ENCODE data around the gene HKDC1.
A peak's percentile ranks its signal among the peaks of the same experiment; 100 is the strongest.

Gene HKDC1

DNA sequence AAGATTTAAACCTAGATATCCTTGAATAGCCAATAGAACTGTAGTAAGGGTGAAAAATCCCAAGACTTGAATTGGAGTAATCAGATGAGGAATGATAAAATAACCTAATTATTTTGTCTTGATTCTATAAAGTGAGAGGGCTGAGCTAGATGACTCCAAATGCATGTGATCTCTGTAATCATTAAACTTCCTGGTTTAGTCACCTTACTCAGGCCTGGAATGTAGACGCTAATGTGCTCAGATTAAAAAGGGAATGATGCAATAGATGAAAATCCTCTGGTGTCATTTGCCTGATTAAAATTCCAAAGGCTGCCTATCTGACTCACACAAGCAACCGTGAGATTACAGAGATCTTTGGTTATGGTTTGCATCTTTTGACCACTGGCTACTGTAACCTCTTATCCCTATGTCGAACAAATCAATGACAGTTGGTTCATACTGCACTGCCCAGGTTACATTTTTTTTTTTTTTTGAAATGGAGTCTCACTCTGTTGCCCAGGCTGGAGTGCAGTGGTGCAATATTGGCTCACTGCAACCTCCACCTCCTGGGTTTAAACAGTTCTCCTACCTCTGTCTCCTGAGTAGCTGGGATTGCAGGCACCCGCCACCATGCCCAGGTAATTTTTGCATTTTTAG, 2.9 kb upstream of the HKDC1 start:
- no peak for DNase-seq

DNA sequence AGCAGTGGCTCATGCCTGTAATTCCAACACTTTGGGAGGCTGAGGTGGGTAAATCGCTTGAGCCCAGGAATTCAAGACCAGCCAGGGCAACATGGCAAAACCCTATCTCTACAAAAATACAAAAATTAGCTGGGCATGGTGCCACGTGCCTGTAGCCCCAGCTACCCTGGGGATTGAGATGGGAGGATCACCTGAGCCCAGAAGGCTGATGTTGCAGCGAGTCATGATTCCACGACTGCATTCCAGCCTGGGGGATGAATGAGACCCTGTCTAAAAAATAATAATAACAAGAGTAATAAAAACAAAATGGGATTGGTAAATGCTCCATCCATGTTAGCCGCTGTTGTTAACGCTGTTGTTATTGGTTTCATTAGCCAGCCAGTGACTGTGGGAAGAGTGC, 1.3 kb upstream of the HKDC1 start:
- no peak for DNase-seq

- no peak for DNase-seq
Observed at GRCh38 chr10:69220507-69220906, 375 bp downstream of the HKDC1 start.

DNA sequence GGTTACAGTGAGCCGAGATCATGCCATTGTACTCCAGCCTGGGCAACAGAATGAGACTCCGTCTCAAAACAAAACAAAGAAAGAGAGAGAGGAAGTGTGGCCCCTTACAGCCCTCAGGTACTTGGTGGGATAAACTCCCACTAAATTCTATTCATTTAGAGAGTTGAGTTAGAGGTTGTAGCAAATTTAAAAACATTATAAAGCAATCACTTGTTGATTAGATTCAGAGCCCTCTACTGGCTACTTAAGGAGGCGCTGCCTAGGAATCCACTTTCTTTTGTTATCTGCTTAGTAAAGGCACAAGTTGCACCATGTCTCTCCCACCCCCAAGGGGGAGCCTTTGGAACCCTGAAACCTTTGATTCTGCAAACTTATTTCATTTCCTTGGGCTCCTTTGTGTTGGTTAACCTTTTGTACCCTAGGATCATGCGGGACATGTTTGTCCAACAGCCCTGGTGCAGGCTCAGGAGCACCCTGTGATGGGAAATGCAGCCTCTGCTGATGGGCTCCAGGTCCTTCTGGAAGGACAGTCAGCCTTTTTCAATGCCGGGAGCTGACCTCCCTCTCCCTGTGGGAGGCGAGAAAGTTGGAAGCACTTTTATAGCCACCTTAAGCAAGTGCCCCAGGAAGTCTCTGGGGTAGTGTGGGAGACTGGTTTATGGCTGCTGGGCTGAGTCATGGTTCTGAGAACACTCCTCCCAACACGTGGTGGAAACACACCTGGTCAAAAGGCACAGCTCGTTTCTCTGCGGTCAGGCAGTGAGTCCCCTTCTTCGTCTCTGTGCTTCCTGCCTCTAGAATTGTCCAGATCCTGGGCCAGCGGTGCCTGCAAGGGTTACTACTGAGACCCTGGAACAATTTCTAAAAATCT, 2.3 kb downstream of the HKDC1 start:
- DNase-seq: peak; percentile 16

DNA sequence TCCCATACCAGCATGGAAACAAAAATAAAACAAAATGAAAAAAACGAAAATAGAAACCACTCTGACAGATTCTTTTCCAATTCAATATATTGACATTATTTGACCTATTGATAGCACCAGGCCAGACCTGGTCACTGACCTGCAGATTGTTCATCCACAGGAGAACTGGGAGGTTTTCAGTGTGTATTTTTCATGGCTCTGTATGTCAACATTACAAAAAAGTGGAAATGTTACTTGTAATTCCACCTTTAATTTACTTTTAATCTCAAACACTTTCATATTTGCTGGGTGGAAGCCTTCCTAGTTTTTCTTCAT, 2.9 kb downstream of the HKDC1 start:
- no peak for DNase-seq

DNA sequence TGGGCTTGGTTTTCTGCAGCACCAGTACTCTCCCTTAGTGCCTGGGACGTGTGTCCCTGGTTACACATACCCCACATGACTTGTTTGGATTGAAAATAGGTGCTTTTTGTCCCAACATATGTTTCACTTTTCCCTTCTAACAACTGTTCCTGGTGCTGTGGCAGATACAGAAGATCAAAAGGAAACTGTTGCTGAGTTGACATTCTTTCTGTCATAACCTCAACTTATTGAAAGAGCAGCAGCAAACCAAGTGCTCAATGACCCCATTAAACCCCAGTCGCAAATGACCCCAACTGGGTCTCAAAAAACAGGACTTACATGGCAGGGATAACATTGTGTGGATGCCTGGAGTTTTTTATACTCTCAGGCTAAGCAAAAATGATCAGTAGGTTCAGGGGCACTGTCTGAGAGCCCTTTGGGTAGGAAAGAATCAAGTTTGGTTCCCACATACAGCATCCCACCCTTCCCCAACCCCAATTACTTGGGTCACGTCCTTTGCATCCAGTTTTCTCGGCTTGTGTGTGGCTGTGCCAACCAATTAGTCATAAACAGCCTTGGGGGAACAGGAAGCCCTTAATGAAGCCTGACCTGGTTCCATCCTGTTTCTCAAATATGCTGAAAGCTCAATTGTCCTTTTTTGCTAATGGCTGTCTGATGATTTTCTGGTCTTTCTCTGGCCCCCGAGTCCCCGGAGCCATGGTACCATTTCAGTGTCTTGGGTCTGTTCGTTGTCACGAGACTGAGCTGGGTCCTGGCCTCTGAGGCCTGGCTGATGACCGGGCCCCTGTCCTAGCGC, 4.9 kb downstream of the HKDC1 start:
- DNase-seq: no peak

DNA sequence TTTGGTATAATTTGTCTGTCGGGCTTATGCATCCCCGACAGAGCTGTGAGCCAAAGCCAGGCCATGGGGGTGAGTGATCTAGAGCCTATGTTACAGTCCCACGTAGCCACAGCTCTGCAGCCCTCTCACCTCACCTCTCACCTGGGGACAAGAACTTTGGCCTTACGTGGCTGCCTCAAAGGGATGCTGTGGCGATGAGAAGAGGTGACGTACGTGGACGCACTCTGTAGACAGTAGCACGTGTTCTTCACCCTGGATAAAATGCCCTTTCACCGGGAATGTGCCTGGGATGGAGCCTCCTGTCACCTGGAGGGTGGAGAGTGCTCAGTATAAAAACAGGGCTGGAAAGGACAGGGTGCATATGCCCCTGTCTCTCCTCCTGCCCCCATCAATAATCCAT, 5.5 kb downstream of the HKDC1 start:
- DNase-seq: no peak

- no peak for DNase-seq
Observed at GRCh38 chr10:69226919-69227450, 6.9 kb downstream of the HKDC1 start.

- no peak for DNase-seq
Observed at GRCh38 chr10:69228151-69228550, 8.0 kb downstream of the HKDC1 start.

GRCh38 chr10:69229616-69229916, 9.4 kb downstream of the HKDC1 start:
- no peak for DNase-seq

DNA sequence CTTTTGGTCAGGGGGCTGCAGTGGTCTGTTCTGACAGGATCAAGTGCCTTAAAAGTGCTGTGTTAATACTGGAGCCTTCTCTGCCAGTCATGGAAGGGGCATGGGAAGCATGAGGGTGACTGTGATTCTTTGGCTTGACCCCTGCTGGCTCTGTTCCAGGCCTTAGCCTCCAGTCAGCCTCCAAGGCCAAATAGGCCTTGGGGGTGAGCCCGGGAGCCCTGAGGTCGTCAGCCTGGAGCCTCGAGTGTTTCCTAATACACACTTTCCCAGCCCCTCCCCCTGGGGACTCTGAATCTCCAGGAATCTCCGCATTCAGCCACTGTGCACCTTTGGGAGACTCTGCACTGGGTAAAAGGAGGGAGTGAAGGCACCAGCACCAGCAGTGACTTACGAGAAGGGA, 10.0 kb downstream of the HKDC1 start:
- no peak for DNase-seq

GRCh38 chr10:69232252-69232651, 12.1 kb downstream of the HKDC1 start:
- DNase-seq: no peak

- no peak for DNase-seq
Observed at GRCh38 chr10:69232736-69233480, 12.8 kb downstream of the HKDC1 start.

DNA sequence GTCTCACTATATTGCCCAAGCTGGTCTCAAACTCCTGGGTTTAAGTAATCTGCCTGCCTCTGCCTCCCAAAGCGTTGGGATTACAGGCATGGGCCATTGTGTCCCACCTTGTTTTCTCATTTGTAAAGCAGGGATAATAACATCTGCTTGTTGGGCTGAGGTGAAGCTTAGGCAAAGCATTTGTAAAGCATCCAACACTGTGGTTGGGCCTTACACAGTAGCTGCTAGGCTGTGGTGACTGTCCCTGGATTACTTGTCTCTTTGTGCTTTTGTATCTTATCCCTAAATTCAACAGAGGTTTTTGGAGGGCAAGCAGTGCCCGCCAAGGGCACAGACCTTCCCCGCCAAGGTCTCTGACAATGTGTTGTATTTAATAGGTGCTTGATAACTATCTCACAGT, 14.3 kb downstream of the HKDC1 start:
- no peak for DNase-seq

GRCh38 chr10:69237528-69238159, 17.5 kb downstream of the HKDC1 start:
- DNase-seq: peak; percentile 89

DNA sequence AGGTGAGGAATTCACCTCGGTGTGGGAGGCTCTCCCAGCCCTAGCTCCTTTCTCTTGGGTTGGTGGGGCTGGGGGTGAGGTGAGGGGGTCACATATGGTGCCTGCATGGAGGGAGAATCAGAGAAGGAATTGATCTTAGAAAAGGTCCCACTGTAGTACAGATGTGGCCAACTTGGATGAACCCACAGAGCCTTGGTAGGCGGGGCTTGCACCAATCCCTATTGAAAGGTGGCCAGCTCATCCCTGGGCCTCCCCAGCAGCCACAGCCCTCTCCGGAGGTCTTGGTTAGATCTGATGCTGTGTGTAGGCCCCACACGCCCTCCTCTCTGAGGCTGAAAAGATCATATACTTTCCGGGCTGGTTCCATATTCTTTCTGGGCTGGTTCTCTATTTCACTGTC, 19.0 kb downstream of the HKDC1 start:
- DNase-seq: no peak

DNA sequence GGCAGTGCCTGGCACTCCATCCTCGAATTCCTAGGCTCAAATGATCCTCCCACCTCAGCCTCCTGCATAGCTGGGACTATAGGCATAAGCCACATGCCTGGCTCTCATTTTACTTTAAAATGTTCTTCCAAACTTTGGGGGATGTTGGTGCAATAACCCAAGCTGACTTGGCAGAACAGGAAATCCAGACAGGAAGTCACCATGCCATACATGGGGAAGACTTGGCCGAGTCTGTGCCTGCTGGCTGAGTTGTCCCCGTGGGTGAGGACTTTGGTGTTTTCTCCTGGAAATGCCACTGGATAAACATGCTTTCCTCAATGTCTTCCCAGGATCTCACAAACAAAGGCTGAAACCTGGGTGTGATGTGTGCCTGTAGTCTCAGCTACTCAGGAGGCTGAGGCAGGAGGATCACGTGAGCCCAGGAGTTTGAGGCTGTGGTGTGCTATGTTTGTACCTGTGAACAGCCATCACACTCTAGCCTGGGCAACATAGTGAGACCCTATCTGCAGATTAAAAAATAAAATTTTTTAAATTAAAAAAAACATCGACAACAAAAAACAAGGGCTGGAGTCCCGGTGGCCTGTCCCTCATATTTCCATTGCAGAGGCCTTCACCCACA, 19.8 kb downstream of the HKDC1 start:
- no peak for DNase-seq

DNA sequence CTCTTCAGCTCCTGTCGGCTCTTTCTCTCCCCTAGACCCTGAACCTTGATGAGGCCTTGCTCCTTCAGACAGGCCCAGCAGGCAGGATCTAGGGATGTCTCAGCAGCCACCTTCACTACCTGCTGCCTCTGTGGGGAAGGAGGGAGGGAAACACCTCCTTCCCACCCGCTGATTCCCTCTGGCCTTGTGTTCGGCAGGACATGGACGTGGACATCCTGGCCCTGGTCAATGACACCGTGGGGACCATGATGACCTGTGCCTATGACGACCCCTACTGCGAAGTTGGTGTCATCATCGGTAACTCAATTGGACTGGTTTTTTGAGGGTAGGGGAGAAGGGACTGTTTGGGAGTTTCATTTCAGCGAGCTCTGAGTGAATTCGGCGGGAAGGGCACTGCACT, 20.3 kb downstream of the HKDC1 start:
- no peak for DNase-seq

- DNase-seq: no peak
Observed at GRCh38 chr10:69241575-69241974, 21.4 kb downstream of the HKDC1 start.

- no peak for DNase-seq
Observed at GRCh38 chr10:69242040-69242851, 22.1 kb downstream of the HKDC1 start.

- no peak for DNase-seq
Observed at GRCh38 chr10:69242852-69243212, 22.7 kb downstream of the HKDC1 start.

All from NCI-H1694 (cell line).